IMR-90 (cell line): ENCODE data around the gene FBXO5.
"Not testable (repeated sequence)": the region's sequence is repeated elsewhere in the genome, so short reads cannot be mapped to it uniquely, and the experiment has no call there.

Experiments
- BHLHE40 ChIP-seq: fragments of 150-350 bp; IDR thresholded peaks from 2 replicates; pipeline ENCODE4 v1.6.1; 2016; ENCODE audit warnings: mild to moderate bottlenecking, low read depth, low read length
- FOS ChIP-seq: fragments of 150-350 bp; IDR thresholded peaks from 2 replicates; pipeline ENCODE4 v1.6.1; 2016; ENCODE audit warnings: low read depth, low read length
- POLR2A ChIP-seq: IDR thresholded peaks from 2 replicates; pipeline ENCODE4 v1.6.1; 2012; ENCODE audit warnings: mild to moderate bottlenecking, low read depth, low read length
- RCOR1 ChIP-seq: IDR thresholded peaks from 2 replicates; pipeline ENCODE4 v1.6.1; 2012; ENCODE audit warnings: mild to moderate bottlenecking, low read length, improper control_type of control experiment; ENCODE audit not compliant: insufficient replicate concordance
- SMC3 ChIP-seq: fragments of 150-350 bp; IDR thresholded peaks from 2 replicates; pipeline ENCODE4 v1.6.1; 2016; ENCODE audit warnings: low read depth, mild to moderate bottlenecking, antibody characterized with exemption, low read length, moderate library complexity
- TF ChIP-seq, protein P1 (sequence below): fragments of 150-350 bp; IDR thresholded peaks from 2 replicates; pipeline ENCODE4 v1.6.1; 2017; ENCODE audit warnings: mild to moderate bottlenecking, antibody characterized with exemption, low read length, low read depth
- TF ChIP-seq, protein P2 (sequence below): conservative IDR thresholded peaks from 2 replicates; pipeline ENCODE4 v1.5.1; 2012; ENCODE audit warnings: mild to moderate bottlenecking, low read depth, low read length, improper control_type of control experiment

DNA sequence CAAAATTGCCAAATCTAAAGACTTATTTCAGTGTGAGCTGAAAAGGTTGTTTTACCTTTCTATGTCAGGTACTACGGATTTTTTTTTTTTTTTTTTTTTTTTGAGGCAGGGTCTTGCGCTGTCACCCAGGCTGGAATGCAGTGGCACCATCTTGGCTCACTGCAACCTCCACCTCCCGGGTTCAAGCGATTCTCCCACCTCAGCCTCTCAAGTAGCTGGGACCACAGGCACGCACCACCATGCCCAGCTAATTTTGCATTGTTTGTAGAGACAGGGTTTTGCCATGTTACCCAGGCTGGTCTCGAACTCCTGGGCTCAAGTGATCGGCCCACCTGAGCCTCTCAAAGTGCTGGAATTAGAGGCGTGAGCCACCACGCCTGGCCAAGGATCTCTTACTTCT is 17.9 kb upstream of the FBXO5 start:
- not testable (repeated sequence) for TF ChIP-seq POLR2A, BHLHE40, FOS, RCOR1, SMC3
- TF ChIP-seq, protein P1, sequence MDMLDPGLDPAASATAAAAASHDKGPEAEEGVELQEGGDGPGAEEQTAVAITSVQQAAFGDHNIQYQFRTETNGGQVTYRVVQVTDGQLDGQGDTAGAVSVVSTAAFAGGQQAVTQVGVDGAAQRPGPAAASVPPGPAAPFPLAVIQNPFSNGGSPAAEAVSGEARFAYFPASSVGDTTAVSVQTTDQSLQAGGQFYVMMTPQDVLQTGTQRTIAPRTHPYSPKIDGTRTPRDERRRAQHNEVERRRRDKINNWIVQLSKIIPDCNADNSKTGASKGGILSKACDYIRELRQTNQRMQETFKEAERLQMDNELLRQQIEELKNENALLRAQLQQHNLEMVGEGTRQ: not testable (repeated sequence)
- TF ChIP-seq, protein P2, sequence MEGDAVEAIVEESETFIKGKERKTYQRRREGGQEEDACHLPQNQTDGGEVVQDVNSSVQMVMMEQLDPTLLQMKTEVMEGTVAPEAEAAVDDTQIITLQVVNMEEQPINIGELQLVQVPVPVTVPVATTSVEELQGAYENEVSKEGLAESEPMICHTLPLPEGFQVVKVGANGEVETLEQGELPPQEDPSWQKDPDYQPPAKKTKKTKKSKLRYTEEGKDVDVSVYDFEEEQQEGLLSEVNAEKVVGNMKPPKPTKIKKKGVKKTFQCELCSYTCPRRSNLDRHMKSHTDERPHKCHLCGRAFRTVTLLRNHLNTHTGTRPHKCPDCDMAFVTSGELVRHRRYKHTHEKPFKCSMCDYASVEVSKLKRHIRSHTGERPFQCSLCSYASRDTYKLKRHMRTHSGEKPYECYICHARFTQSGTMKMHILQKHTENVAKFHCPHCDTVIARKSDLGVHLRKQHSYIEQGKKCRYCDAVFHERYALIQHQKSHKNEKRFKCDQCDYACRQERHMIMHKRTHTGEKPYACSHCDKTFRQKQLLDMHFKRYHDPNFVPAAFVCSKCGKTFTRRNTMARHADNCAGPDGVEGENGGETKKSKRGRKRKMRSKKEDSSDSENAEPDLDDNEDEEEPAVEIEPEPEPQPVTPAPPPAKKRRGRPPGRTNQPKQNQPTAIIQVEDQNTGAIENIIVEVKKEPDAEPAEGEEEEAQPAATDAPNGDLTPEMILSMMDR: not testable (repeated sequence)
